Kidney (tissue), 14 donors: ENCODE results near the gene SLITRK6. TPM values are rescaled to one million over a fixed set of nuclear protein-coding genes. Genes with fewer than 3 reads are reported as not detected.
A peak's percentile ranks its signal among the peaks of the same experiment; 100 is the strongest.

Experiments
- DNase-seq, 5 donors: peaks; one replicate each; pipeline ENCODE4 v3.0.0-alpha.2; 2013 to 2020
- FAIRE-seq: peaks from 2 replicates; lab custom pipeline; 2012; peaks lifted over from hg19 to GRCh38; lab: Jason Lieb, UNC
- H3K27ac ChIP-seq, 2 donors: one replicate each; pipeline ENCODE4 v1.7.0; 2013; ENCODE audit warnings: low read depth in 2 of 2, low read length in 2 of 2, inconsistent platforms in 1 of 2
- H3K27me3 ChIP-seq: one replicate; pipeline ENCODE4 v1.7.1; 2013; ENCODE audit warnings: low read length, inconsistent platforms; ENCODE audit not compliant: control insufficient read depth, insufficient read depth
- H3K36me3 ChIP-seq, 3 donors: one replicate each; pipeline versions ENCODE4 v1.7.0 to v1.7.1; 2013; ENCODE audit warnings: low read length in 3 of 3, control low read depth in 1 of 3, inconsistent platforms in 1 of 3; ENCODE audit not compliant: insufficient read depth in 3 of 3, control insufficient read depth in 2 of 3
- H3K4me1 ChIP-seq, 3 donors: one replicate each; pipeline versions ENCODE4 v1.7.0 to v1.7.1; 2013; ENCODE audit warnings: low read length in 3 of 3, inconsistent platforms in 1 of 3, low read depth in 1 of 3; ENCODE audit not compliant: control insufficient read depth in 2 of 3, insufficient read depth in 2 of 3
- H3K4me3 ChIP-seq, 3 donors: one replicate each; pipeline versions ENCODE4 v1.7.0 to v1.8.1; 2013; ENCODE audit warnings: low read length in 3 of 3, control low read depth in 1 of 3, inconsistent platforms in 1 of 3
- H3K9ac ChIP-seq, 3 donors: one replicate each; pipeline versions ENCODE4 v1.7.0 to v1.7.1; 2013; ENCODE audit warnings: low read length in 3 of 3, control low read depth in 1 of 3, inconsistent platforms in 1 of 3
- H3K9me3 ChIP-seq, 3 donors: one replicate each; pipeline versions ENCODE4 v1.7.0 to v1.7.1; 2013; ENCODE audit warnings: low read length in 3 of 3, control low read depth in 1 of 3, inconsistent platforms in 1 of 3; ENCODE audit not compliant: control insufficient read depth in 2 of 3, insufficient read depth in 1 of 3
- intact Hi-C: fragments of 100-400 bp; cut with DNase I; formaldehyde crosslinking; loops from one replicate; pipeline ENCODE4 v1.11.1; 2022
- polyA plus RNA-seq: library from polyadenylated mRNA; stranded (reverse); fragments of 350-450 nt; fragmentation: Illumina TruSeq; extraction: RNeasy Lipid Tissue Mini Kit (QIAGEN cat#74804); gene quantifications from one replicate; pipeline ENCODE4 v1.2.3, GENCODE V29; 2014; ENCODE audit warnings: low read depth, low replicate concordance; ENCODE audit not compliant: insufficient read depth
- total RNA-seq: library from RNA; stranded (reverse); fragmentation: NEBNext Ultra II Directional; extraction: Animal tissue kit (Norgen Biotek cat#: 25700); gene quantifications from one replicate; pipeline ENCODE4 v1.2.1, GENCODE V29; 2021
- TF ChIP-seq, protein P1 (sequence below): IDR thresholded peaks from 3 replicates; pipeline ENCODE4 v1.5.1; 2012; ENCODE audit warnings: mild to moderate bottlenecking, moderate library complexity, borderline replicate concordance; ENCODE audit not compliant: insufficient read depth; ENCODE audit errors: extremely low read depth
- donor health status: control.
- donor health status: control.
- donor health status: control.
- donor health status: control.
- donor health status: control.
- donor health status: DM: yes; HTN: yes; CAD: no.
- donor health status: Normal renal cell carcinoma (clear cell type).

SLITRK6 gene
- total and polyA plus RNA-seq, 2 donors from 2014 or later: 0.09 TPM; not detected in 1

DNA sequence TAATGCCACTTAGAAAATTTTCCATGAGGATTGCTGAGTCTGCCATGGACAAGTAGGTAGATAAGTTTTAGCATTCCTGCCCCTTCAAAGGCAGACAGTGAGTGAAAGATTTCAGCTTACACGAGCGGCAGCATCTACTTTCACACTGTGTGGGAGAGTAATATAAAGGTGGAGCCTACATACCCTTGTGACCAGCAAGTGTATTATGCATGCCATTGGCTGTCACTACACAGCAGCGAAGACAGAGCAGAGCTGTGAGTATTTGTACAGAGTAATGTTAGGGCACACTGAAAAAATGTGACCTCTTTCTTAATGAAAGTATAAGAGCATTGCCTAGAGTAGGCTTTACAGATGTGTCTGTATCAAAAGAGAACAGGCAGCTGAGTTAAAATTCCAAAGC lies 14.0 kb downstream of the SLITRK6 start:
- H3K36me3 ChIP-seq: no peaks in the 10 kb centered on the region
- DNase-seq (peak in 1 of 5 donors; percentile 7), FAIRE-seq (no peak)
- TF ChIP-seq, protein P1, sequence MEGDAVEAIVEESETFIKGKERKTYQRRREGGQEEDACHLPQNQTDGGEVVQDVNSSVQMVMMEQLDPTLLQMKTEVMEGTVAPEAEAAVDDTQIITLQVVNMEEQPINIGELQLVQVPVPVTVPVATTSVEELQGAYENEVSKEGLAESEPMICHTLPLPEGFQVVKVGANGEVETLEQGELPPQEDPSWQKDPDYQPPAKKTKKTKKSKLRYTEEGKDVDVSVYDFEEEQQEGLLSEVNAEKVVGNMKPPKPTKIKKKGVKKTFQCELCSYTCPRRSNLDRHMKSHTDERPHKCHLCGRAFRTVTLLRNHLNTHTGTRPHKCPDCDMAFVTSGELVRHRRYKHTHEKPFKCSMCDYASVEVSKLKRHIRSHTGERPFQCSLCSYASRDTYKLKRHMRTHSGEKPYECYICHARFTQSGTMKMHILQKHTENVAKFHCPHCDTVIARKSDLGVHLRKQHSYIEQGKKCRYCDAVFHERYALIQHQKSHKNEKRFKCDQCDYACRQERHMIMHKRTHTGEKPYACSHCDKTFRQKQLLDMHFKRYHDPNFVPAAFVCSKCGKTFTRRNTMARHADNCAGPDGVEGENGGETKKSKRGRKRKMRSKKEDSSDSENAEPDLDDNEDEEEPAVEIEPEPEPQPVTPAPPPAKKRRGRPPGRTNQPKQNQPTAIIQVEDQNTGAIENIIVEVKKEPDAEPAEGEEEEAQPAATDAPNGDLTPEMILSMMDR: no peak
- no peaks in the 10 kb centered on the region for H3K4me1 ChIP-seq
- no peaks in the 10 kb centered on the region for H3K27me3 ChIP-seq
- H3K9me3 ChIP-seq: no peaks in the 10 kb centered on the region
- no peak overlapping the region for H3K9ac ChIP-seq
- H3K4me3 ChIP-seq: no peak overlapping the region
- H3K27ac ChIP-seq: no peak overlapping the region
- intact Hi-C loops: no loop called here

DNA sequence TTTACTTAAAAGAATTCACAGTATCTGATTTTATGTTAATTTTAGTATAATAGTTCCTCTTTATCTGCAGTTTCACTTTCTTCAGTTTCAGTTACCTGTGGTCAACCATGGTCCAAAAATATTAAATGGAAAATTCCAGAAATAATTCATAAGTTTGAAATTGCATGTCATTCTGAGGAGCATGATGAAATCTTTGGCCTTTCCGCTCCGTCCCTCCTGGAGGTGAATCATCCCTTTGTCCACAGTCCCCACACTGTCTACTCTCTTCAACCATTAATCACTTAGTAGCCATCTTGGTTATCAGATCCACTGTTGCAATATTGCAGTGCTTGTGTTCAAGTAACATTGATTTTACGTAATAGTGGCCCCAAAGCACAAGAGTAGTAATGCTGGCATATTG lies 26.9 kb downstream of the SLITRK6 start:
- intact Hi-C loops: no loop called here
- no peak for FAIRE-seq
- H3K27ac ChIP-seq: no peak overlapping the region

DNA sequence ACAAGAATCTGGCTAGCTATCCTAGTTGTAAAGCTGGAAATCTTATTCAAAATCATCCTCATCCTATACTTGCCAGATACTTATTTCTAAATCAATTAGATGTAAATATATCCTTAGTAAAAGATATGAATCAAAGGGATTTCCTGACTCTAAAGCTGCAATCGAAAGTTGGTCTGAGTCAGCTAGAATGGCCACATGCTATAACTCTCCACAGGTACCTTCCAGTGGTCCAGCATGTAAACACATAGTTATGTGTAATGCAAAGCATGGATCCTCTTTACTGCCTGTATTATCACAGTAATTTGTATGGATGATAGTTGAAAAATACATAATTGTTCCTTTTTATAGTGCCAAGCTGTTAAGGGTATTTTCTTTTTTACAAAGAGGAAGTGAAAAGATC lies 27.4 kb downstream of the SLITRK6 start:
- no peaks in the 10 kb centered on the region for H3K4me1 ChIP-seq
- H3K36me3 ChIP-seq: no peaks in the 10 kb centered on the region
- TF ChIP-seq, protein P1: no peak
- H3K4me3 ChIP-seq: no peak overlapping the region
- intact Hi-C loops: no loop called here
- H3K9ac ChIP-seq: no peak overlapping the region
- no peaks in the 10 kb centered on the region for H3K27me3 ChIP-seq
- no peaks in the 10 kb centered on the region for H3K9me3 ChIP-seq
- no peak for FAIRE-seq
- no peak for DNase-seq
- no peak overlapping the region for H3K27ac ChIP-seq

More for the DNA sequence above, 26.9 kb downstream of the SLITRK6 start:
- no peak for DNase-seq
- Histone ChIP-seq H3K27me3 (no peaks in the 10 kb centered on the region), H3K4me3 (no peak overlapping the region), H3K9ac (no peak overlapping the region), H3K4me1 (no peaks in the 10 kb centered on the region), H3K9me3 (no peaks in the 10 kb centered on the region), H3K36me3 (no peaks in the 10 kb centered on the region)
- TF ChIP-seq, protein P1: no peak

DNA sequence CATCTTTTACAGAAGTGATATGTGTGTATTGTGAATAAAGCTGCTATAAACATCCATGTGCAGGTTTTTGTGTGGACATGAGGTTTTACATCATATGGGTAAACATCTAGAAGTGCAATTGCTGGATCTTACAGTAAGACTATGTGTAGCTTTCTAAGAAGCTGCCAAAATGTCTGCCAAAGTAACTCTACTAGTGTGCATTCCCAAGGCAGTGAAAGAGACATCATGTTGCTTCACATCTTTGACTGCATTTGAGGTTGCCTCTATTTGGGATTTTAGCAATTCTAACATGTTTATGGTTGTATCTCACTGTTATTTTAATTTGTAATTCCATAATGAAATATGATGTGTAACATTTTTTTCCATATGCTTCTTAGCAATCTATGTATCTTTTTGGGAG lies 30.3 kb downstream of the SLITRK6 start:
- Histone ChIP-seq H3K9ac (no peak overlapping the region), H3K4me3 (no peak overlapping the region), H3K4me1 (no peaks in the 10 kb centered on the region), H3K9me3 (no peaks in the 10 kb centered on the region), H3K27ac (no peak overlapping the region), H3K36me3 (no peaks in the 10 kb centered on the region), H3K27me3 (no peaks in the 10 kb centered on the region)
- no peak for DNase-seq
- TF ChIP-seq, protein P1: no peak
- intact Hi-C loops: no loop called here
- FAIRE-seq: no peak
